ENCODE measurements around the gene TBC1D30.

- TF ChIP-seq, protein P1, sequence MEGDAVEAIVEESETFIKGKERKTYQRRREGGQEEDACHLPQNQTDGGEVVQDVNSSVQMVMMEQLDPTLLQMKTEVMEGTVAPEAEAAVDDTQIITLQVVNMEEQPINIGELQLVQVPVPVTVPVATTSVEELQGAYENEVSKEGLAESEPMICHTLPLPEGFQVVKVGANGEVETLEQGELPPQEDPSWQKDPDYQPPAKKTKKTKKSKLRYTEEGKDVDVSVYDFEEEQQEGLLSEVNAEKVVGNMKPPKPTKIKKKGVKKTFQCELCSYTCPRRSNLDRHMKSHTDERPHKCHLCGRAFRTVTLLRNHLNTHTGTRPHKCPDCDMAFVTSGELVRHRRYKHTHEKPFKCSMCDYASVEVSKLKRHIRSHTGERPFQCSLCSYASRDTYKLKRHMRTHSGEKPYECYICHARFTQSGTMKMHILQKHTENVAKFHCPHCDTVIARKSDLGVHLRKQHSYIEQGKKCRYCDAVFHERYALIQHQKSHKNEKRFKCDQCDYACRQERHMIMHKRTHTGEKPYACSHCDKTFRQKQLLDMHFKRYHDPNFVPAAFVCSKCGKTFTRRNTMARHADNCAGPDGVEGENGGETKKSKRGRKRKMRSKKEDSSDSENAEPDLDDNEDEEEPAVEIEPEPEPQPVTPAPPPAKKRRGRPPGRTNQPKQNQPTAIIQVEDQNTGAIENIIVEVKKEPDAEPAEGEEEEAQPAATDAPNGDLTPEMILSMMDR (IDR thresholded peaks at IDR 0.05): no peak
- TF ChIP-seq POLR2A (IDR thresholded peaks at IDR 0.05): no peak
- TF ChIP-seq EP300 (IDR thresholded peaks at IDR 0.05): no peak
Measured at GRCh38 chr12:64875186-64875585, 50.7 kb downstream of the TBC1D30 start.

Data from tibial nerve (tissue), 4 donors.